HG03064 (cell line): ENCODE results near the gene USP36.
"Not testable (repeated sequence)": the region's sequence is repeated elsewhere in the genome, so short reads cannot be mapped to it uniquely, and the experiment has no call there.

Experiments
- ATAC-seq: cut with Tn5 transposase; IDR thresholded peaks from one replicate; pipeline ENCODE4 v1.9.1; 2021; ENCODE audit warnings: low read depth; ENCODE audit not compliant: unreplicated experiment

USP36 gene

GRCh38 chr17:78794864-78795640 is 45.6 kb downstream of the USP36 start:
- no peak for ATAC-seq

DNA sequence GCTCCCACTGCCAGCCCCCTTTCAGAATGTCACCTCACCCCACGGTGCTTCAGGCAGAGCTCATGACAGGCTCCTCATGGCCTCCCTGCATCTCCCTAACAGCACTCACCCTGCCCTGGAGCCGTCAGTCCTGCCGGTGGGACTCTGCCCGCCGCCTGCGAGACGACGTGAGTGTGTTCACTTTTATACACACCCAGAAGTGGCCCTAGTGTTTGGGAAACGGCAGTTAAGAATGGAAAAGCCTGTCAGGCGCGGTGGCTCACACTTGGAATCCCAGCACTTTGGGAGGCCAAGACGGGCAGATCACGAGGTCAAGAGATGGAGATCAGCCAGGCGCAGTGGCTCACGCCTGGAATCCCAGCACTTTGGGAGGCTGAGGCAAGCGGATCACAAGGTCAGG is 46.2 kb downstream of the USP36 start:
- no peak for ATAC-seq

DNA sequence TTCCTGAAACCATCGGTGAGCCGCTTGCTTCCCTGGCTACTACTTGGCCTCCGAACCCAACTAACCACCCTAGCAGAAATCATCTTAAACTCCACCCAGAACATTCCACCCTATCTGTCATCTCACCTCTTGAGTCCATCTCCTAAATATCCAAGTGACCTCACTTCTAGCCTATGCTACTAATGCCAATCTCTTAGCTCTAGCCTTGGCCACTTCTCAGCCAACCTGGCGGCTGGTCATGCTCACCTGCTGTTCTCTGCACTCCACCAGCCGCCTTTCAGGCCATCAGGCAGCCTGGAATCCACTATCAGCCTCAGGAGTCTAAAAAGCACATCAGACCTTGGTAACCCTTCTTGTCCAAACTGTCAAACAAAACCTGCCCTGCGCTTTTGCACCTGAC is 46.6 kb downstream of the USP36 start:
- no peak for ATAC-seq

DNA sequence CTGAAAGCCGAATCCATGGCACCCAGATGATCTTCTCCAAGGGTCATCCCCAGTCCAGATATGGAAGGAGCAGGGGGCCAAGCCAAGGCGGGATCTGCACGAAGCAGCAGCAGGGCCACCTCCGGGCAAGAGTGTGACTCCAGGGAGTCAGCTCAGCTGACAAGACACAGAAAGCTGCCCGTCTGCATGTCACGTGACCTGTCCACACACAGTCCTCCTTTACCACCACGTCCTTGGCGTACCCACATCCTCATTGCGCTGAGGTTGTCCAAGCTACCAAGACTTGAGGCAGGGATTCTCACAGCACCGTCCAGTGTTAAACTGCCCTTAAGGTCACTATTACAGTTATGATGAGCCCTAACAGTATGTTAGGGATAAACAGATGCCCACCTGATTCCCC is 47.2 kb downstream of the USP36 start:
- no peak for ATAC-seq

DNA sequence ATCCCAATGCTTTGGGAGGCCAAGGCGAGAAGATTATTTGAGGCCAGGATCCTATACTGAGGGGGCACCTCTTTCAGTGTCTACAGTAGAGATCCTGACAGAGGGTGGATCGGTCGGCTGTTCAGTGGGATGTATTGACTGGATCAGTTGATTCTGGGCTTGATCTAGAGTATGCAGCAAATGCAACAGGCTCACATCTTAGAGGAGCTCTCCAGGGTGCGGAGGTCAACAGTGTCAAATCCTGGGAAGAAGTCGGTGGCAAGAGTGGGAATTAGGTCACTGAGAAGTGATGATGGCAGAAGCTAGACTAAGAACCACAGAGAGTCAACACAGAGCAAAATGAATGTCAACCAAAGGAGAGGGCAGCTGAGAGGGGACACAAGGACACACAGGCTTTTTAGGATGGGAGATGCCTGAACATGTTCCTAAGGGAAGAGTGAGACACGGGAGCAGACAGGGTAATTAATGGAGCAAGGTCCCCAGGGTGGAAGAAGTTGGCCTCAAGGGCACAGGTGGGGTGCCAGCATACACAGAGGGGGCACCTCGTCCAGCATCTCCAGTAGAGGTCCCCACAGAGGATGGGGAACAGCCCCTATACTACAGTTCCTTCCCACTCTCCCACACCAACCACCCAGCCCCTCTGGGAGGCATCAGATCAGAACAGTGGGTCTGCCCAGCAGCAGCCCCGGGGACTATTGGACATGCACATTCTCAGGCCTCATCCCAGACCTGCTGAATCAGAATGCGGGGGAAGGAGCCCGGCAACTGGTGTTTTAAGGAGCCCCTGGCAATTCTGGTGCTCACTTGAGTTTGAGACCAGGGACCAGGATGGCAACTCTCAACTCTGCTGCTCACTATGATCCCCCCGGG is 48.5 kb downstream of the USP36 start:
- no peak for ATAC-seq

DNA sequence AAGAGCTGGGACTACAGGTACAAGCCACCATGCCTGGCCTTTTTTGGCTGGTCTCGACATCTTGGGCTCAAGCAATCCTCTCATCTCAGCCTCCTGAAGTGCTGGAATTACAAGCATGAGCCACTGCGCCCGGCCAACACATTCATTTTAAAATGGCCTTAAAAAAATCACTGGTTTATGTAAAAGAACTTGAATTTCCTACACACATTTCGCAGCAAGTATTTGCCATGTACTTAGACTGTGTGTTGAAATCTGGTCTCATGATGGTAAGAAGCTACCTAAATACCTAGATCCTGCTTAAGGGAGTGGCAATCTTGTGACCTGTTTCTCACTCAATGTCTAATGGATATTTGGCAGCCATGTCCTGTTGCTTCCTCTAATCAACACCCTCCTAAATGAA is 50.1 kb downstream of the USP36 start:
- no peak for ATAC-seq

DNA sequence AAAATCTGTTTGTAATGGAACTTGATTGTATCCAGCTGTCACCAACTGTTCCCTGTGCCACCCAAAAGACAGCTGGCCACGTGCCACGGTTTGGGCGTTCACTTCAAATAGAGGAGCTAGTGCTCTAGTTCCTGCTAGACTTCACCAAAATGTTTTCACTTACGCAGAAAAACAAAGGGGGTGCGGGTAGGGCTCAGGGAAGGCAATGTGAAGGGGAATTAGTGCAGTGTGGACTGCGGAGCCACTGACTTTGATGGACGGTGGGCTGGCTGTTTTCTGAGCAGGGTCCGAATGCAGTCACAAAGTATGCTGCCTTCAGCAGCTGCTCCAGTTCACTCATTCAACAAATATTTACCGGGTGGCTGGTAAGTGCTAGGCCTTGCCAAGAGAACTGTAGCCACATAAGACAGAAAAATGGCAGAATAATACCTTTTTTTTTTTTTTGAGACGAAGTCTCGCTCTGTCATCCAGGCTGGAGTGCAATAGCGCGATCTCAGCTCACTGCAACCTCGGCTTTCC is 50.9 kb downstream of the USP36 start:
- no peak for ATAC-seq

- no peak for ATAC-seq
Measured at GRCh38 chr17:78789149-78789662, 51.4 kb downstream of the USP36 start.

DNA sequence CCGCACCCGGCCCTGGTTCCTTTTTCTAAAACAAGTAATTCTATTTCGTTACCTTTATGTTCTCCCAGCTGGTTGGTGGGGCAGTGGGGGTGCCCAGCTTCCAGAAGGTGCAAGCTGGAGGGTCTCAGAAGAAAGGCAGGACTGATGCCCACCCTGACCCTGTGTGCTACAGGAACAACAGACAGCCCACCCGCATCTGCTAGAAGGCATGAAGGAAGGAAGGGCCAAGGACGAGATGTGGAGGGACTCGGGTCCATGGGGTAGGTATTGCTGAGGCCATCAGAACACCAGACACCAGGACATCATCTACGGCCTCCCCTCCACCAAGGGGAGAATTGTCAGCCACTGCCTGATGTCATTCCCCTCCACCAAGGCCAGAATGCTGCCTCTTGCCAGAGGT is 52.2 kb downstream of the USP36 start:
- no peak for ATAC-seq

- ATAC-seq: no peak
Measured at GRCh38 chr17:78787444-78787843, 53.2 kb downstream of the USP36 start.

- ATAC-seq: no peak
Measured at GRCh38 chr17:78785663-78786057, 55.0 kb downstream of the USP36 start.

DNA sequence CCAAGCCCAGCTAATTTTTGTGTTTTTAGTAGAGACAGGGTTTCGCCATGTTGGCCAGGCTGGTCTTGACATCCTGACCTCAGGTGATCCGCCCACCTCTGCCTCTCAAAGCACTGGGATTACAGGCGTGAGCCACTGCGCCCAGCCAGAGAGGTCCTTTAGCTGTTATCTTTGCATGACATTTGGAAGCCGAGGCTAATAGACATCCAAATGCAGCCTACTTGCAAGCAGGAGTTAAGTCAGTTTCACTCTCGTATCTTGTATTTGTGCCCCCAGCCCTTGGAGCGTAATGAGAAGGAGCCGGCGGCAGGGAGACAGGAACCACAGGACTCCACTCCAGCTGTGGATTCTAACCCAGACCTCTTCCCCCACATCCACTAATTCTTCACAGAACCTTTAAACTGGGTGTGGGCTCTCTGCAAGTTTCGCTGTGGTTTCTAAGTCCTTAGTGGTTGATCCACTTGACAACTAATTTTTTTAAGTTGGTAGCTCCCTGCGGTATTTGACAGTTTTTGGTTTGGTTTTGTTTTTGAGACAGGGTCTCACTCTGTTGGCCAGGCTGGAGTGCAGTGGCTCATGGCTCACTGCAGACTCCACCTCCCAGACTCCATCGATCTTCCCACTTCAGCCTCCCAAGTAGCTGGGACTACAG is 55.5 kb downstream of the USP36 start:
- no peak for ATAC-seq

DNA sequence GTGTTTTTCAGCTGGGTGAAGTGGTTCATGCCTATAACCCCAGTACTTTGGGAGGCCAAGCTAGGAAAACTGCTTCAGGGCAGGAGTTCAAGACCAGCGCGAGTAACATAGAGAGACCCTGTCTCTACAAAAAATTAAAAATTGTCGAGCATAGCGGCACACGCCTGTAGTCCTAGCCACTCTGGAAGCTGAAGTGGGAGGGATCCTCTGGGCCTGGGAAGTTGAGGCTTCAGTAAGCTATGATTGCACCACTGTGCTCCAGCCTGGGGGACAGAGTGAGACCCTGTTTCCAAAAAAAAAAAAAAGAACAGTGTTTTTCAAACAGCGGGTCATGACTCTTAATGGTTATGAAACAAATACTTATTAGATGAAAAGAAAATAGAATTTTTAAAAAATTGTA is 56.3 kb downstream of the USP36 start:
- ATAC-seq: no peak

DNA sequence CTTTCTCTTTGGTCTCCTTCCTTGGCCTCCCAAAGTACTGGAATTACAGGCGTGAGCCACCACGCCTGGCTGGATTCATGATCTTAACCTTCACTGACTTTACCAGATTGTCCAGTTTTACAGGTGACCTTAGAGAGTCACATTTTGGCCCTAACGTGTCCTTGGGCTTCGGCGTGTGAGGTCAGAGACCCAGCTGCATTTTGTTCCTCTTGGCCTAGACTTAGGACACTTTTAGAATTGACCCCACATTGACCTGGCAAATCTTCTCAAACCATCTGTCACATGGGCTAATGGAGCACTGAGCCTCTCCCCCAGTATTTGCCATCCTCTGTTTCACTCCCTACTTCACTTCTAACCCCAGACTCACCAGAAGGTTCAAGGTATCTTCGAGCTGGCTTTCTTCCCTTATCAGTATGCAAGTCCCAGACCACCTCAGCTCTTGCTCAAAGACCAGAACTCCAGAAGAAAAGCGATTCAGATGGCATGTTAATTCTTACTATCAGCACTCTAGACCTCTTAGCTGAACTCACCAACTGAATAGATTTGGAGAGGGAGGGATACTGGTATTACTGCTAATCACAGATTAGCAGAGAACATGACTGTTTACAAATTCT is 56.8 kb downstream of the USP36 start:
- ATAC-seq: no peak

DNA sequence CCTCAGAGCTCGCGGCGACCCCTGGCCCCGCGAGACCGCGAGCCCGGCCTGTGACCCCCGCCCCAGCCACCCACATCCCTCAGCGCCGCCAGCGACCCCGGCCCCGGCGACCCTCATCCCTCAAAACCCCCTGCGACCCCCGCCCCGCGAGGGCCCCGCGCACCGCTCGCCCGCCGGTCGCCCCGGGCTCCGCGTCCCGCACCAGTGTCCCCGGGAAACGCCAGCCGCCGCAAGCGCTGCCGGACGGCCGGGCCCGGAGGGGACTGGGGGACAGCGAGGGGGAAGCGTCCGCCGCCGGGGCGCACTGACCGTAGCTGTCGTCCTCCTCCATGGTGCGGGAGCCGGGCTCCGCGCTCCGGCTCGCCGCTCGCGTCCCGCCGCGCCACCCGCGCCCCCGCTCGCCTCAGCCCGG is 58.7 kb downstream of the USP36 start, which contains the start of gene CYTH1:
CYTH1 (minus strand) TSS at position 381 of the 412 bp plus-strand sequence; CDS start at position 331, 50 bp downstream.
- no peak for ATAC-seq

- ATAC-seq: no peak
Measured at GRCh38 chr17:78781104-78781892, 59.3 kb downstream of the USP36 start.

DNA sequence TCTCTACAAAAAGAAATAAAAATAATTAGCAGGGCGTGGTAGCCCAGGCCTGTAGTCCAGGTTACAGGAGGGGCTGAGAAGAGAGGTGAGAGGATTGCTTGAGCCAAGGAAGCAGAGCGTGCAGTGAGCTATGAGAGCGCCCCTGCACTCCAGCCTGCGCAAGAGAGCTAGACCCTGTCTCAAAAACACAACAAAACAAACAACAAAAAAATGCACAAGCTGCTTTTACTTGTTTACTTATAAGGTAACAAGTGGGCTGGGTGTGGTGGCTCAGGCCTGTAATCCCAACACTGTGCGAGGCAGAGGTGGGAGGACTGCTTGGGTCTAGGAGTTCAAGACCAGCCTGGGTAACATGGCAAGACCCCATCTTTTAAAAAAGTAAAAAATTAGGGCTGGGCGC is 60.3 kb downstream of the USP36 start:
- ATAC-seq: no peak

DNA sequence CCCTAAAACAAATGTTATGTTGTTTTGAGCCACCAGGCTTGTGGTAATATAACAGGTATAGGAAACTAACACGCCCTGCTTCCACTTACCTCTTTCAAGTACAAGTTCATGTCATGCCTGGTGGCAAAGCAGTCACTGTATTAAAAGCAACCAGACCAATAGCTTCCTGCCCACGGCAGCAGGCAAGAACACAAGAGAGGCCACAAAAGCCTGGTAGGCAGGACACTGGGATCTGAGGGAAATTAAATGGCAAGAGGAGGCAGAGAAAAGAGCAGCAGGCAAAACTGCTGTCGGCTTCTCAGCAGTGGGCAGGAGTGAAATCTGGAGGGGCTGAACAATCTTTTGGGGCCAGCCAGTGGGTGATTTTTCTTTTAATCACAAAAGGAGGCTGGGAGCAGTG is 60.8 kb downstream of the USP36 start:
- no peak for ATAC-seq

DNA sequence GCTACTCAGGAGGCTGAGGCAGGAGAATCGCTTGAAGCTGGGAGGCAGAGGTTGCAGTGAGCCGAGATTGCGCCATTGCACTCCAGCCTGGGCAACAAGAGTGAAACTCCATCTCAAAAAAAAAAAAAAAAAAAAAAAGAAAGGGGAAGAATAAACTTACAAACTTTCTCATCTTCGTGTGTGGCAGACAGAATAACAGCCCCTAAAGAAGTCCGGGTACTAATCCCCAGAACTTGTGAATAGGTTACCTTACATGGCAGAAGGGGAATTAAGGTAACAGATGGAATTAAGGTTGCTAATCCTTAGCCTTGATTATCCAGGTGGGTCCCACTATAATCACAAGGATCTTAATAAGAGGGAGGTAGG is 61.3 kb downstream of the USP36 start:
- ATAC-seq: not testable (repeated sequence)

DNA sequence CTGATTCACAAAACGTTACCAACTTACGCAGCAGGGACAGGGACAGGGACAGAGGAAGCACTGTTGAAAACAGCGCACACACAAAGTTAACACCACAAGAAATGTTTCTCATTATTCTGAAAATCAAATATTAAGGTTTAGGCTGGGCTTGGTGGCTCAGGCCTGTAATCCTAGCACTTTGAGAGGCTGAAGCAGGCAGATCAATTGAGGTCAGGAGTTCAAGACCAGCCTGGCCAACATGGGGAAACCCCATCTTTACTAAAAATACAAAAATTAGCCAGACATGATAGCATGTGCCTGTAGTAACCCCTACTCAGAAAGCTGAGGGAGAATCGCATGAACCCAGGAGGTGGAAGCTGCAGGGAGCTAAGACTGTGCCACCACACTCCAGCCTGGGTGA is 62.7 kb downstream of the USP36 start:
- no peak for ATAC-seq
